ENCODE results near the gene TECPR1.

TECPR1 gene

DNA sequence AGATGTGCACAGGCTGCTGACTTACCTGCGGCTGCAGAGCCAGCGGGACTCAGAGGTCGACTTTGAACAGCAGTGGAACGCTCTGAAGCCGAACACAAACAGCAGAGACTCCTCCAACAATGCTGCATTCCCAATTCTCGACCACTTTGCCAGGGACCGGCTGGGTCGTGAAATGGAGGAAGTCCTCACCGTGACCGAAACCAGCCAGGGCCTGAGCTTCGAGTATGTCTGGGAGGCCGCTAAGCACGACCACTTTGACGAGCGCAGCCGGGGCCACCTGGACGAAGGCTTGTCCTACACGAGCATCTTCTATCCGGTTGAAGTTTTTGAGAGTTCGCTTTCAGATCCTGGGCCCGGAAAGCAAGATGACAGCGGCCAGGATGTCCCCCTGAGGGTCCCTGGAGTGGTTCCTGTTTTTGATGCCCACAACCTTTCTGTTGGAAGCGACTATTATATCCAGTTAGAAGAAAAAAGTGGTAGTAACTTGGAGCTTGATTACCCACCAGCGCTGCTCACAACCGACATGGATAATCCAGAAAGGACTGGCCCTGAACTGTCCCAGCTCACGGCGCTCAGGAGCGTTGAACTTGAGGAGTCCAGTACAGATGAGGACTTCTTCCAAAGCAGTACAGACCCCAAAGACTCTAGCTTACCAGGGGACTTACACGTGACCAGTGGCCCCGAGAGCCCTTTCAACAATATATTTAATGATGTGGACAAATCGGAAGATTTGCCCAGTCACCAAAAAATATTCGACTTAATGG is 60.2 kb downstream of the TECPR1 start:
- DNase-seq (ENCODE audit: low read depth), result no peak

DNA sequence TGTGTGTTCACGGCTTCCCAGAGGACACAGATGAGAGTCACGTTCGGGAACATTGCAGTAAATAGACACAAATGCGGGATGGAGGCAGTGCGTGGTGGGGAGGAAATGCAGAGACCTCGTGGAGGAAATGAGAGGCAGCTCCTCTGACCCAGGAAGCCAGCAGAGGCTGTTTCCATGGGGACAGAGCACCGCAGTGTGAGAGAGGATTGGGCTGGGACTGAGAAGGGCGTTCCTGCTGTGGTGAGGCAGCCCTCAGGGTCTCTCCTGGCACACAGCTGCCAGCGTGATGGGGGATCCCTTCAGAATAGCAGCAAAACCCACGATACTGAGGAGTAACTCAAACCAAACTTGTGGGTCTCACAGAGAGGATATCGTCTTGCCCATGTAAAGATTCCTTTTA is 62.5 kb downstream of the TECPR1 start:
- no peak for DNase-seq (ENCODE audit: low read depth)

DNA sequence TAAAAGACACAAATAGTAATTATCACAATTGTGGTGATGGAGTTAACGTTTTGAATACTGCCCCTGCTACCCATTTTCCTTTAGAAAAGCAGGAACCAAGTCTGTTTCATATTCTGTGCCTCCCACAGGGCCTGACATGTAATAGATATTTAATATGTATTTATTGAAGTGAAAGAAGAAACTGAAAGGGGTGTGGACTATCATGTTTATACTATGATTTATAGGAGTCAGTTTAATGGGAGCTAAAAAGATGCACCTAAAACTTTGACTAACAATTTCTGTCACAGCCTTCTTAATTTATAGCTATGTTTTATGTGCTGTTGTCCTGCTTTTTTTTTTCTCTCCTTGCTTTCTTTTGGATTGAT is 64.9 kb downstream of the TECPR1 start:
- no peak for DNase-seq (ENCODE audit: low read depth)

DNA sequence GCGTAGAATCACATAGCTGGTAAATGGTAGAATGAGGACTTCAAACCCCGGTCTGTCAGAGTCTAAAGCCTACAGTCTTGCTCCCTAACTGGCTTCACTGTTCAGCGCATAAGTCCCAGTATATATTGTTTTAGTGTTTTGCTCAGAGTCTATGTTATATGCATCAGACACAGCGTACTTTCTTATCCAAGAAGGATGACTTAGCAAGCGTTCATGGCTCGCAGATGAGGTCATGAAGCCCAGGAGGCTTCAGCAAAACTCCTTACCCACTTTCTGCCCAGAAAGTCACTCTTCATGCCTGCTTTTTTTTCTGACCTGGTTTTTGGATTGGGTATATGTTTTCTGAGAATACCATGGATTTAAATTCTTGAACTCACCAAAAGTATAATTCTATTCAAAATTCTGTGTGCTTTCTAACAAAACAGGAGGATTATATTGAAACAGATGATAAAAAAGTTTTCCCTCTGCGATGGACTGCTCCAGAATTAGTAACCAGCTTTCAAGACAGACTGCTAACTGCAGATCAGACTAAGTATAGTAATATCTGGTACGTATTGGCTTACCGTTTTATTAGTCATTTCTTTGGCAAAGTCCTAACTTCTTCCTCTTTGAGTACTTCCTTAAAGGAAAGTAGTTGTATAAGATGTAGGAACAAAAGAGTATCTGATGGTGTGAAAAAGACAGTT is 65.4 kb downstream of the TECPR1 start:
- DNase-seq (ENCODE audit: low read depth), result no peak

DNA sequence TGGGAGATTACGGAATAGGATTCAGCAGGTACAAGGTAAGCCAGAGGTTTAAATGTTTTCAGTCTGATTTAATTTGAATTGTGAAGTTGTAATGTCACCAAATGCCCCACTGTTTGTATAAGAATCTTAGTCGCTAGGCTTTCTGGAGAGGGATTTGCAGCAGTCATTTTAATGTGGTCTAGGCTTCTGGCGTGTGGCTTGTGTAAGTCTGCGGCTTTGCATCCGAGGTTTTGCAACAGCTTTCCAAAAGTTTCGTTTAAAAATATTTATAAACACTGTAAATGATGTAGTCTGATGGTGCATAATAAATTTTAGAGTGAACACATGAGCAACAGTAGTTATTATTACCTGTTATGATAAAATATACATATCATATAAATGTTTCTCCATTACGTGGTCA is 66.9 kb downstream of the TECPR1 start:
- DNase-seq (ENCODE audit: low read depth), result no peak

DNA sequence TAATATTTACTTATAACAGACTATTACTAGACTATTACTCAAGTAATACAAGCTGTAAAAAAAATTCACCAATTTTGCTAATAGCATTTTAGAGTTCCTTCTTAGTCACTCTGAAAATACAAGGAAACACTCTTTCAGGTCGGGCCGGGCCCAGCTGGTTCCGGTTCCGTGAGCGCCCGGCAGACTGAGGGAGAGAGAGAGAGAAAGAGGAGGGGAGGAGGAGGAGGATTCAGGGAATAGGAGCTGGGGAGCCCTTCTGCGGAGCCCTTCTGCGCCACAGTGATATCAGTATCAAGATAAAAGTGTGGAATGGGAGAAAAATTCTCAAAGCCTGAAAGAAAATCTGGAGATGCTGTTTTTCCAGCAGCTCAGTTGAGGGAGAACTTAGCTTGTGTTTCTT is 71.3 kb downstream of the TECPR1 start:
- no peak for DNase-seq (ENCODE audit: low read depth)

DNA sequence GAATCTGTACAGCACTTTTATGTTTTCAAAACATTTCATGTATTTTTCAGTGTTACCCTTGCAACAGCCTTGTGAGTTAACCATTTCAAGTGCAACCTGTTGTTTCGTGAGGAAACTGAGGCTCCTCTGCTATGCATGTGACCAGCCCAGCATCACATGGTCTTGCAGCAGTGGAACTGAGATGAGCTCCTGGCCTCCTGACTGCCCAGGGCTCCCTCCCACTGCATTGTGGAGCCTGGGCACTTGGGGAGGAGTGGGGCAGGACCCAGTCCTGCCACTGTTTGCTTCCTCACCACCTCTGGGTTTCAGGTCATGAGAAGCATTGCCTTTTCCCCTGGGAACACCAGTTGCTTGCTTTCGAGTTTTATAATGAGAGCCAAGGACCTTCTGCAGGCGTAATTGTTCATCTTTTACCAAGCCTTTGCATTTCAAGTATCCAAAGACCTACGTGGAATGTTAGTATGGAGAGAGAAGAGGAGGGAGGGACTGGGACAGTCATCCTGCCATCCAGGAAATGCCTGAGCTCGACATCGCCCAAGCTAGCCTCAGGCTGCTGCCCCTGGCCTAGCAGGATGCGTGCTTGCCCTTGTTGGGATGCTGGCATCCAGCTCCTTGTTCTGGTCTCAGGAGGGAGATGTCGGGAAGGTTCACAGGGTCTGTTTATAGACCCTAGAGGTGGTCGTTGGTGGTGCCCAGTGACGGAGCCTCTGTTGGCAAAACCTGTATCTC is 73.1 kb downstream of the TECPR1 start:
- DNase-seq (ENCODE audit: low read depth), result no peak

DNA sequence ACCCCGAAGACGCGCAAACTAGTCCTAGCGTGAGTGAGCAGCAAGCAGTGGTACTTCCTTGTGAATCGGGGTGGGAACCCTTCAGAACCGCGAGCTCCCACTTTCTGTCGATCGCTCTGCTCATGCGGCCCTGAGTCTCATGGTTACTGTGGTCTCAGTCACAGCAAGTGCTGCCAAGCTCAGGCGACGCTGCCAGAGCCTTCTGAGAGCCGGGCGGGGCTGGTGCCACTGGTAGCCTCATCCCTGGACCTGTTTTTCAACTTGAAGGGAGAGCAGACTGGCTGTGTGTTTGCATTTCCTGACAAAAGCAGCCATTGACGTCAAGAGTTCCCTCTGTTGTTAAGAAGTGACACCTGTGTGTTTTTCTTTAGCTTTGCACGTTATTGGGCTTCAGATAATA is 73.7 kb downstream of the TECPR1 start:
- no peak for DNase-seq (ENCODE audit: low read depth)

DNA sequence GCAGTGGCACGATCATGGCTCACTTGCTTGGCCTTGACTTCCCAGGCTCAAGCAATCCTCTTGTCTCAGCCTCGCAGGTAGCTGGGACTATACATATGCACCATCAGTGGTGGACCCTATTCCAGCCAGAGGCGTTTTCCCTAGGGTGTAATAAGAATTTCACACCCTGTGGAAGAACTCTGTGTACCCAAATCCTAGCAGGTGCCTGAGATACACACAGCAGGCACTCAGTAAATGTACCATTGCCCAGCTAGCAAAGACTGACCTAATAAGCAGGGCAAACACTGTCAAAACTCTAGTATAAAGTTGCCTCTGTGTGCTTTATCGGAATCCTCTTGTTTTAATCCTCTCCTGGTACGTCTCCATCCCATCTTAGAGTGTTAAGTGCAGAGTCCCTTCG is 74.5 kb downstream of the TECPR1 start:
- DNase-seq (ENCODE audit: low read depth), result no peak

DNA sequence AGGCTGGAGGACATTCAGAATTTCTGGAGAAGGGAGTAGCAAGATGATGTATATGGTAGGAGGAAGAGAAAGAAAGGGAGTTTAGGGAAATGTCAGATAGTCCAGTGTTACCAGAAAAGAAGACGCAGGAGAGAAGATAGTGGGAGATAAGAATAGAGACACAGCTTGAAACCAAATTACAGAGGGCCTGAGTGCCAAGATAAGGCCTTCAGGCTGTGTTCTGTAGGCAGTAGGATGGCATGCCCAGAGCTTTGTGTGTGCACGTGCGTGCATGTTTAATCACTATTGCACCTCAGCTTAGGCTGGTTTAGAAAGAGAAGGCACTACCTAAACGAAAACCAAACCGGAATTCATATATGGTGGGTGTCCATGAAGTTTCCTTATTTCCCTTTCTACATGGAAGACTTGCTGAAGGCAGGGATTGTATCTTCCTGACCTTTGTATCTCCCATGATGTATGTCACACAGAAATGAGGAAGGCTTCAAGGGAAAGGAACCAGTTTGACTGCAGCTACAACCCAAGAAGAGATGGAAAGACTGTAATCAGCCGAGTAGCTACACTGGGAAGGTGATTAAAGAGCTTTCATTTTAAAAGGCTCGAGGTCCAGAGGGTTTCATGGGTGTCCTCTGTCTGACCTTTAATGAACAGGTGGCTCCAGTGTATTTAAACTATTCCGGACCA is 76.6 kb downstream of the TECPR1 start:
- no peak for DNase-seq (ENCODE audit: low read depth)

DNA sequence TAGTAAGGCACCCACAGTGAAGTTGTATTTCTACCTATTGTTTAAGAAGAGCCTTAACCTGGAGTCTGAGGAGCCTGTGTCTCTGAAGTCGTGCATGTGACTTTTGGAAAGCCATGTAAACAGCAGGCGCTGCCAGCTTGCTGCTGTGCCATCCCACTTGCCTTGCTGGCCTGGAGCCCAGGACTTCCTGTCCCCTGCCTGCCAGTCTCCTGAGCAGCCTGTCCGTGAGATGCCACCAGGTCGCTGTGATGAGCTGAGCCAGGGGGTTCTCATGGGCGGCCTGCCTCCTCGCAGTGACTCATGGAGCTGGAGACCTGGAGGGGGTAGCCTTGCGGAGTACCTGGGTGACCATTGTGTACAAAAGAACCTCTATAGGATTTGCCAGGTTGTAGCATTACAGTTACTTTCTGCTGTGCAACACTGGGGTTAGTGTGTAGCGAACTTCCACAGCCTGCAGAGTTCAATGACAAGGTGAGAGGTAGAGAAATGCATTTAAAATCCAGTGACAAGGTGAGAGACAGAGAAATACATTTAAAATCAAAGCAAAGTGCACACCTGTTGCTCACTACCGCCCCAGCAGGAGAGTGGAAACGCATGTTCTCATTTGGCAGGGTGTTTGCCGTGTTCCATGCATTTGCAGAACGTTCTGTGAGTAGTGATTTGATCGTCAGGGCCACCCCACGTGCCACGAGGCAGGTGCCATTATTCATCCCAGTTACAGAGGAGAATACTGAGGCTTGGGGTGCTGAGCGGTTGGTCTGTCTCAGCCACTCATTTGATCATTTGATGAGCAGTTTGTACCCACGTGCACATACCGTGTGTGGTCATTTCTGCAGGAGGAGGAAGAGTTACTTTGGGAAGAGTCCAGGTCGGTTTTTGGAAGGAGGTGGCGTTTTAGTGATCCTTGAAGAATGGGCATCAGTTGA is 77.4 kb downstream of the TECPR1 start:
- no peak for DNase-seq (ENCODE audit: low read depth)

DNA sequence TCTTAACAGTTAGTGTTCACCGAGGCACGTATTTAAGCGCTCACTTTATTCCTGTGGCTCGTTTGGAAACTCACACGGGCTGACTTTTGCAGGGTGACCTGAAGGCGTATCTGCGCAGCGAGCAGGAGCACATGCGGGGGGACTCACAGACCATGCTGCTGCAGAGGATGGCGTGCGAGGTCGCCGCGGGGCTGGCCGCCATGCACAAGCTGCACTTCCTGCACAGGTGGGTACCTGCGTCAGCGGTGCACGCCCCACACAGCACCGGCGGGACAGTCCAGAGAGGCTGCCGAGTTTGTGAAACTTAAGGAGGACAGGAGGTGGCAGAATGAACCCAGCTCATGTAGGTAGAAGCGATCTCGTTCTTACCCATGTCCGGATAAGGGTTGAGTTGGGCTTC is 80.6 kb downstream of the TECPR1 start:
- no peak for DNase-seq (ENCODE audit: low read depth)

DNA sequence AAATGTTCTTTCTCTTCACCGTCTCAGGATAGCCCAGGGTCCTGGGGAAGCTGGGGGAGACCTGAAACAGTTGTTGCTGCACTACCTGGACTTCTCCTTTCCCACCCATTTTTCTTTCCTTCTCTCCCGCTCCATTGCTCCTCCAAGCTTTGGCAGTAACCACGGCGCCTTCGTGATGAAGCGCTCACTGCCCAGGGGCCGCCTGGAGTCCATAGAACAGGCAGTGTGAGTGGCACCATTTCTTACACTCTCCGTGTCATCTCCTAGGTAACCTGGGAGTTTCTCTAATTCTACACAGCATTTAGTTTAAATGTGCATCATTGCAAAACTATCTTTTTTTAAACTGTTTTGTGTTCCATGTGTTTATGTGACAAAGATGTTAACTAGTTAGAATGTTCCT is 81.1 kb downstream of the TECPR1 start:
- no peak for DNase-seq (ENCODE audit: low read depth)

DNA sequence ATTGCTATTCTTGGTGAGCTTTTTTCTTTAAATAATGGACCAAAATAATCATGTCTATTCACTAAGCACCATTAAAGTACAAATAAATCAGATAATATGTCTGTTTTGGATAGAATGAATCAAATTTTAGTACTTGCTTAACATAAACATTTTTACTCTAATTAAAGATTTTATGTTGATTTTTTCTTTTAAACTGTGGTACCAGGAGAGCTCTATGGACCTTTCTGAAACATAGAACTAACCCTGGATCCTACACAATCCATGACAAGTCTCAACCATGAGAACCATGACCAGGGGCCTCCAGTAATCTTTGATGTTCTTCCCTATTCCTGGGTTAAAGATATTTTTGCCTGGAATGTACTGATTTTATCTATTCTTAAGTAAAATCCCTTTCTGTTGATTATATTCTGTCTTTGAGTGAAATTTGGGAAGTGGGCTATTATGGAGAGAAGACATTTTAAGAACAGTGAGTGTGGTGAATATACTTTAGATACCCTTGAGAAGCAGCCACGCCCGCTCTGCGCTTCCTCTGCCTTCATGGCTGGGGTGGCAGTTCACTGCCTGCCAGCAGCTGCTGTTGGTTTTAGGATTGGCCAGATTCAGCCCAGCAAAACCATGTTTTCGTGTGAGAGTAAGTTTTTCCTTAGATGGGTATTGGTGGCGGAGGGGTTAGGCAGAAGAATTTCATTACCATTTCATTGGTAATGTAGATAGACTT is 83.0 kb downstream of the TECPR1 start:
- DNase-seq (ENCODE audit: low read depth), result no peak

DNA sequence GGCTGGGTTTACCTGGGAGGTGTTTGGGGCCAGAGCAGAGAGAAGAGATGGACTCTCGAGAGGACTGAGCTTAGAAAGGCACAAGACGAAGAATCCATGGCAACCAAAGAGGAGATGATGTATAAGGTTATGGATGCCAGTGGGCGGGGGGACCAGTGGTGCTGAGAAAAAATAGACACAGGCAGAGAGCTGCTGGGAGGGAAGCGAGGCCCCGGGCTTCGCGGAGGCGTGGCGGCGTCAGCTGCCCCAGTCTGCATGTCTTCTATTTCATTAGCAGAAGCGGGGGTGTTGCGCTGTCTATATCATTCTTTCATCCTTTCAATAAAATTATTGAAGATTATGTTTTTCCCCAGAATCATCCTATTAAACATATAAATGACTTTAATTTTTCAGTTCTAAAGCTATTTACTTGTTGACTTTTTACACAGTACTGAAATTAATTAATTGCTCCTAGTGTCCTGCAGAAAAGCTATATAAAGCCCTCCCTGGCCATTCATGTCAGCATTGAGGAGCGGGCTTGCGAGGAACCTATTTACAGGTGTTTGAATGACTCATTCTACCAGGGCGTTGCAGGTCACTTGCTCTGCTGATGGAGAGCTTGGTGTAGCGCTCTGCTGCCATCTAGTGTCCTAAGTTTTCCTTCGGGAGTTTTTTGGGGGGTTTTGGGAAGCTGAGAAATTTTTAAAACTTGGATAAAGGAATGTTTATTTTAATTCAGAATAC is 83.7 kb downstream of the TECPR1 start:
- peak; percentile 33 for DNase-seq (ENCODE audit: low read depth)

DNA sequence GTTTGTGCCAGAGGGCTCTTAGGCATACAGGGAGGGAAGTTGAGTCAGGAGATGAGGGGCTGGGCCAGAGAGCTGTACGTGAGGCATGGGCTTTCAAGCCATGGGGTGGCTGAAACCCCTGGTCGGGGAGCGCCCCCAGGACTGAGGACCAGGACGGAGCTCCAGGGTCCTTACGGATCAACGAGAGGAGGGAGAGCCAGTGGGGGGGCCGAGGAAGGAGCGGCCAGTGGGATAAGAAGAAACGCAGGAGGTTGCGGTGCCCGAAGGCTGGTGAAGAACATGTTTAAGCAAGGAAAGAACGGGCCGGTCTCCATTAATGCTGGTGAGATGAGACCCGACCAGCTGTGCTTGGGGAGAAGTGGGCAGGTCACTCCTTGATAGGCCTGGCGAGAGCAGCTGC is 84.4 kb downstream of the TECPR1 start:
- no peak for DNase-seq (ENCODE audit: low read depth)

DNA sequence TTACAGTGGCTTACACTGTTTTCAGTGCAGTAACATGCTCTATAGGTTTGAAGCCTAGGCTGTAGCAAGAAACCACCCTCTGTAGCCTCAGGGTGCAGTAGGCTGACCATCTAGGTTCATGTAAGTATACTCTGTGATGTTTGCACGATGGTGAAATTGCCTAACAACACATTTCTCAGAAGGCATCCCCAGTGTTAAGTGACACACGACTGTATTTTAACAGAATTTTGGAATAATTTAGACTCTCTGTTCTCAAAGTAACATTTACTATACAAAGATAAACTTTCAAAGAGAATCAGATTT is 85.4 kb downstream of the TECPR1 start:
- DNase-seq (ENCODE audit: low read depth), result no peak

DNA sequence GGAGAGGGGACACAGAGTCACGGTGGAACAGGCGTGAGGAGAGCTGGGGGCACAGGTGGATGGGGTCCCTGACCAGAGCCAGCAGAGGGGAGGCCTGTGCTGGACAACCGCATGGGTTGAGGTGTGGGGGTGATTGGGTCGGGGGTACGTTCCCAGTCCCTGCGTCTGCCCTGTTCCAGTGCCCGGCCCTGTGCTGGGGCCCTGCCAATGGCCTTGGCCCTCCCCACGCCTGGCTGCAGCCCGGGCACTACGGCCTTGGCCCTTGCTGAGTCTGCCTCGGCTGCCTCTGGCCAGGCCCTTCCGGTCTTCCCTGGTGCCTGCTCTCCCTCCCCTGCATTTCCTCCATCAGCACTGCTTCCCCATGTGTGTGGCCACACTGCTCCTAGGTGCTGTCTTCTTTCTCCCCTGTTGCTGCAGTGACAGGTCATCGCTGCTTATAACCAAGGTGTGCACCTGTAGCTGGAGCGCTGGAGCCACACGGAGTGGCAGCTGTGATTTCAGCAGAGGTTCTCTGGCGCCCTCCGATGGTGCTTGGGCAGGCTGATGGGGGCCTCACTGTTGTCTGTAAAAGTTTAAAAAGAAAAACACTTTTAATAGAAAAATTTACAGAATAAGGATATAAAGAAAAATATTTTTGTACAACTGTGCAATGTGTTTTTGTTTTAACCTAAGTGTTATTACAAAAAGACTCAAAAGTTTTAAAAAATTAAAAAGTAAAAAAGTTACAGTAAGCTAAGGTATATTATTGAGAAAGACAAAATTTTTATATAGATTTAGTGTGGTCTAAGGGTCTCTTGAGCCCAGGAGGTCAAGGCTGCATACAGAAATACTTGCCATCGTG is 86.0 kb downstream of the TECPR1 start:
- no peak for DNase-seq (ENCODE audit: low read depth)

All from activated T-helper 9 cell treated with anti-CD3 and anti-CD28 coated beads, Interleukin-2, amount 50 U/mL, for 16 hours (primary cell).